Stimulated activated CD4-positive, alpha-beta T cell treated with anti-CD3 and anti-CD28 coated beads, TNF-alpha, amount 100 ng/mL, for 24 hours (primary cell): Measurements from ENCODE around the gene CIC.
"Not testable (repeated sequence)": the region's sequence is repeated elsewhere in the genome, so short reads cannot be mapped to it uniquely, and the experiment has no call there.

ENCODE experiments used
- DNase-seq, 3 experiments: peaks; one replicate each; pipeline ENCODE4 v3.0.0-alpha.2; 2020; ENCODE audit warnings: low read depth in 3 of 3

CIC gene

GRCh38 chr19:42333975-42334696 lies 65.1 kb downstream of the CIC start:
- no peak for DNase-seq

GRCh38 chr19:42334697-42335373 lies 65.8 kb downstream of the CIC start:
- no peak for DNase-seq

- no peak for DNase-seq
These were observed 66.4 kb downstream of the CIC start for GRCh38 chr19:42335374-42335936.

- no peak for DNase-seq
These were observed 66.9 kb downstream of the CIC start for GRCh38 chr19:42335971-42336370.

GRCh38 chr19:42339126-42339860 lies 70.2 kb downstream of the CIC start:
- not testable (repeated sequence) for DNase-seq

GRCh38 chr19:42339922-42340321 lies 70.9 kb downstream of the CIC start:
- not testable (repeated sequence) for DNase-seq

- DNase-seq = no peak
These were observed 74.5 kb downstream of the CIC start for GRCh38 chr19:42343344-42344110.

- no peak for DNase-seq
These were observed 75.4 kb downstream of the CIC start for GRCh38 chr19:42344336-42344893.
